ENCODE measurements around the gene GNPTG. TPM values are rescaled to one million over a fixed set of nuclear protein-coding genes. Genes with fewer than 3 reads are reported as not detected.

The GNPTG gene
- total RNA-seq, 4 donors from 2014 or later: 38.8 to 78.4 (median 66.5) TPM

DNA sequence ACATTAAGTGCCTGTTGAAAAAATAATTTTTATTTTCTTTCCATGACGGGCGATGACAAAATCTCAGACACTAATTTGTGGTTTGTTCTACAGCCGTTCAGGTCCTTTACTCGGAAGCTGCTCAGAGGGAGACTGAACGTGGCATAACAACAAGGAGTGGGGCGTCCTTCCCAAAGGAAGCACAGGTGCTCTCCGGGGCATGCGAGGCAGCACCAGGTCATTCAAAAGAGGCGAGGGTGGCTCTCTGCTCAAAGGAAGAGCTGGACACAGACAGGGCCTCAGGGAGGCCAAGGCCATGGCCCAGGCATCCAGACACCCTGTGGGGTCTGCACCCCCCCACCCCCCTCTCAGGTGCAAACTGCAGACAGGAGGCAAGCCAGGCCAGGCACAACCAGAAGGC lies 46.6 kb downstream of the GNPTG start:
- TF ChIP-seq, protein P1, sequence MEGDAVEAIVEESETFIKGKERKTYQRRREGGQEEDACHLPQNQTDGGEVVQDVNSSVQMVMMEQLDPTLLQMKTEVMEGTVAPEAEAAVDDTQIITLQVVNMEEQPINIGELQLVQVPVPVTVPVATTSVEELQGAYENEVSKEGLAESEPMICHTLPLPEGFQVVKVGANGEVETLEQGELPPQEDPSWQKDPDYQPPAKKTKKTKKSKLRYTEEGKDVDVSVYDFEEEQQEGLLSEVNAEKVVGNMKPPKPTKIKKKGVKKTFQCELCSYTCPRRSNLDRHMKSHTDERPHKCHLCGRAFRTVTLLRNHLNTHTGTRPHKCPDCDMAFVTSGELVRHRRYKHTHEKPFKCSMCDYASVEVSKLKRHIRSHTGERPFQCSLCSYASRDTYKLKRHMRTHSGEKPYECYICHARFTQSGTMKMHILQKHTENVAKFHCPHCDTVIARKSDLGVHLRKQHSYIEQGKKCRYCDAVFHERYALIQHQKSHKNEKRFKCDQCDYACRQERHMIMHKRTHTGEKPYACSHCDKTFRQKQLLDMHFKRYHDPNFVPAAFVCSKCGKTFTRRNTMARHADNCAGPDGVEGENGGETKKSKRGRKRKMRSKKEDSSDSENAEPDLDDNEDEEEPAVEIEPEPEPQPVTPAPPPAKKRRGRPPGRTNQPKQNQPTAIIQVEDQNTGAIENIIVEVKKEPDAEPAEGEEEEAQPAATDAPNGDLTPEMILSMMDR (IDR thresholded peaks at IDR 0.05; ENCODE audit: low read depth): no peak

GRCh38 chr16:1398826-1399581 lies 47.3 kb downstream of the GNPTG start:
- TF ChIP-seq, protein P1 (IDR thresholded peaks at IDR 0.05; ENCODE audit: low read depth): no peak

- TF ChIP-seq, protein P1 (IDR thresholded peaks at IDR 0.05; ENCODE audit: low read depth): no peak
Observed at GRCh38 chr16:1401061-1401757, 49.5 kb downstream of the GNPTG start.

DNA sequence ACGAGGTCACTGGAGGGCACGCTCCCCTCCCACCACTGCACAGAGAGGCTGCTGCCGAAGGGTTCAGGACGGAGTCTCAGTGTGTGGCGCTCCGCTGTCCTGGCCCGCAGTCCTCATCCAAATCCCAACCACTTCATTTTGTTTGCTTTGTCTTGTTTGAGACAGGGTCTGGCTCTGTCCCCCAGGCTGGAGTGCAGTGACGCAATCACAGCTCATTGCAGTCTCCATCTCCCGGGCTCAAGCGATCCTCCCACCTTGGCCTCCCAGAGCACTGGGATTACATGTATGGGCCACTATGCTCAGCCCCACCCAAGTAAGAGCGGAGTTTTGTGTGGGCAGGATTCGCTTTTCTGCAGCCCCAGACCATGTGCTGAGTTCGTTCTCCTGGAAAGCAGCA lies 50.0 kb downstream of the GNPTG start:
- TF ChIP-seq, protein P1 (IDR thresholded peaks at IDR 0.05; ENCODE audit: low read depth): no peak

DNA sequence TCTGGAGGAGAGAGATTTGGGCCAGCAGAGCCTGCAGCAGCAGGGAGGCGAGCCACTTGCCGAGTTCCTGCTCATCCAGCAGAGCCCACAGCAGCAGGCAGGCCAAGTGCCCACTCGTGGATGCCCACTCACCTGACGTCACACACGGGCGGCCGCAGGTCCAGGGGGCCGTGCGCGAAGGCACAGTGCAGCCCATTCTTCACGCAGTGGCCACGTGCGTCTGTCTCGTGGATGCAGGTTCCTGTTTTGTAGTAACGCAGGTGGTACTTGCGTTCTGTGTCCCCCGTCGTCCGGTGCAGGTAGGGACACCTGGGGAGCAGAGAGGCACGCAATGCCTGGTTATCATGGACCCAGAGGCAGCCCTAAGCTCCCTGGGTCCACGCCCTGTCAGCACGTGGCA lies 51.3 kb downstream of the GNPTG start:
- TF ChIP-seq, protein P1 (IDR thresholded peaks at IDR 0.05; ENCODE audit: low read depth): no peak

GRCh38 chr16:1403733-1404132 lies 52.0 kb downstream of the GNPTG start:
- TF ChIP-seq, protein P1 (IDR thresholded peaks at IDR 0.05; ENCODE audit: low read depth): no peak

- TF ChIP-seq, protein P1 (IDR thresholded peaks at IDR 0.05; ENCODE audit: low read depth): no peak
Observed at GRCh38 chr16:1407753-1408152, 56.0 kb downstream of the GNPTG start.
